Dedifferentiated amniotic fluid mesenchymal stem cell (primary cell): Measurements from ENCODE around the gene IGFBP1.
A peak's percentile ranks its signal among the peaks of the same experiment; 100 is the strongest.

Source experiments
- DNase-seq: peaks from one replicate; pipeline ENCODE4 v3.0.0-alpha.2; 2016; ENCODE audit errors: extremely low spot score

The IGFBP1 gene

DNA sequence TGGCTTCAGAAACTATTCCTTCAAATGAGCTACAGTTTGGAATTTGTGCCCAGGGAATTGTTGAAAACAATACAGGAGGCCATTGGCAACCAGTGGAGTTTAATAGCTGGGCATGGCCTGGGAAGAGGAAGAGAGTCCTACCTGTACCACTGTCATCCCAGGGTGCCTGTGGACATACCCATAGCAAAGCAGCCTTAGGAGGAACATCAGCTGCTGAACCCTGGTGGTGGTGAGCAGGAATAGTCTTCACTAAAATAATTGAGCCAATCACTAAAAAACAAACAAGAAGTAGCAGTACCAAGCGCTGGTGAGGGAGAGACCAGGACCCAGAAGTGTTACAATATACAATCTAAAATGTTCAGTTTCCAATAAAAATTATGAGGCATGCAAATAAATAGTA, 14.5 kb downstream of the IGFBP1 start:
- DNase-seq, result no peak

DNA sequence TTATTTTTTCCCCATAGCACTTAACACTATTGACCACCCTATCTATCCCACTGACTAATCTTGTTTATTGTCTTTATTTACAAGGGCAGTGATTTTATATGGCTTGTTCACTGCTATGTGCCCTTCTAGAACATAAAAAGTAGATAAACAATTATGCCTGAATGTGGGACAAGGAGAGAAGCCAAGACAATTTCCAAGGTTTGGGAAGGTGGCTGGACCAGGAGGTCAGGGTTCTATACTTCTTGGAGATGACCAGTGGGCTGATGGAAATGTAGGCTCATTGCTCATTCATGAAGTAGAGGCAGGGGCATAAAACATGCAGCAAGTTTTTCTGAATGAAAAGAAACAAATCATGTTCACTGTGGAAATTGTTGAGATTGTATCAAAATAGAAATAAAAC, 21.3 kb downstream of the IGFBP1 start:
- DNase-seq, result no peak

DNA sequence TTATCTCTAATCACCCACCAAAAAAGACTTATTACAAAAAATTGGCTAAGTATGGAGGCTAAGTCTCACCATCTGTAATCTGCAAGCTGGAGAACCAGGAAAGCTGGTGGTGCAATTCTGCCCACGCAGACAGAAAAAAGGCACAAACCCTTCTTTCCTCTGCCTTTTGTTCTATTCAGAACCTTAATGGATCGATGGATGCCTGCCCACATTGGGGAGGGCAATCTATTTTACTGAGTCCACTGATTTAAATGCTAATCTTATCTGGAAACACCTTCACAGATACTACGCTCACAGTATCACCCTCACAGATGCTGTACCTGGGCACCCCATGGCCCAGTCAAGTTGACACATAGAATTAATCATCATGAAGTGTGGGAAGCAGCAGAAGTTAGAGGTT, 22.6 kb downstream of the IGFBP1 start:
- DNase-seq, result no peak

DNA sequence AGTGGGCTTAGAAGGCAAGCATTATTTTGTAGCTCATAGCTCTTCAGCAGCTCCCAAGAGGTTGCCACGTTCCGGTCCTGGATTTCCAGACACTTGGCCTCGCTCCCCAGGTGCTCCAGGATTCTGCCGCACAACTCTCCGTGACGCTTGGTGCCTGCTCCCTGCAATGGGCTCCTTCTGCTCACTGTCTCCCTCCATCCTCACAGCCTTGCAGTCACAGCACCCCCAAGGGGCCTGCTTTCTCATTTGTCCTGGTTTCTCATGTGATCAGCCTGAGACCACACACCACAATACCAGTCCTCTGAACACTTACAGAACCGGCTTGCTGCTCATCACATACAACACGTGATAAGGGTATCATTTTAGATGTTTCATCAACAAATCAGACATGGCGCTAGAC, 23.0 kb downstream of the IGFBP1 start:
- no peak for DNase-seq

DNA sequence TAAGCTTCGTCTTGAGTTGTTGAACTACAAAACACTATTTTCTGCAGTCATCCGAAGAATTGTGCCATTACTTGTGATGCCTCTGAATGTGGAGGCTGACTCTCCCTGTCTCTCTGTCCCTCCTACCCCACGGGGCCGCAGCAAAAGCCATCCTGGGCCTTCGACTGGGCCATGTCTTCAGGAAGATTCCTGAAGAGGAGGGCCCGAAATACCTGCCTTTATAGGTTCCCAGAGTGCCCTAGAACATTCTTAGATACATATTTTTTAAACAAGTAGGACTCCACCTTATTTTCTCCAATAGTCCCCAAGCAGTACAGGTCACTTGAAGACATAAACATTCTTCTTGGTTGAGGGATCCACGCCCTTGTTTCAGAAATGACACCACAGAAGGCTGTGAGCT, 24.7 kb downstream of the IGFBP1 start:
- no peak for DNase-seq

DNA sequence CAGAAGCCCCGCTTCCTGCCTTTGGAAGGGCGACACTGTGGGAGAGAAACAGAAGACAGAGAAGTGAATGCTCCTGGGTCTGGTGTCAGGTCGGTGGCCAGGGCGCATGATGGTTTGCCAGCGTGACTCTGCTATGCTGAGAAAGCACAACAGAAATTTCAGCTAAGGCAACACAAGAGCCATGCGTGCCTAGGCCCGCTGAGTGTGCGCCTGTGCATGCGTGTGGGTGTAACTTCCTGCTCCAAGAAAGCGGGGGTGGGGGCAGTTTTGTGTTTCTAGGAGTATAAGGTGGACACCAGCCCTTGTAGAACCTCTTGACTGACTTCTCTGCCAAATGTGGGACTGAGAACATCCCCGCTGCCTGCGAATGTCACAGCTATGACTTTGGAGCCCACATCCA, 26.6 kb downstream of the IGFBP1 start:
- no peak for DNase-seq

DNA sequence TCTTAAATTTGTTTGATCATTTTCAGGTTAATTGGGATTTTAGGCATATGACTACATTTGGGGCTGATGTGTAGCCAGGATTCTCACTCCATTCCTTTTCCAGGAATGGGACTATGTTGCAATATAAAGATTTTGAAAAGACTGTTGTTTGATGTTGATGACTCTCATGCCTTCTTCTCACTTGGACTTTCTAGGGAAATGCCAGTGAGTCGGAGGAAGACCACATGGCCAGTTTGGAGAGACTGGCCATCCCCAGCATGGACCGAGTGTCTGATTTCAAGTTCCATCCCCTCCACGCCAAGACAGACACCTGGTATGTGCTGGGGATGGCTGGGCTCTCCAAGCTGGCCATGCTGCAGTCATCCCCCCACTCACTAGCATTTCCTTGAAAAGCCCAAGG, 27.3 kb downstream of the IGFBP1 start:
- no peak for DNase-seq

DNA sequence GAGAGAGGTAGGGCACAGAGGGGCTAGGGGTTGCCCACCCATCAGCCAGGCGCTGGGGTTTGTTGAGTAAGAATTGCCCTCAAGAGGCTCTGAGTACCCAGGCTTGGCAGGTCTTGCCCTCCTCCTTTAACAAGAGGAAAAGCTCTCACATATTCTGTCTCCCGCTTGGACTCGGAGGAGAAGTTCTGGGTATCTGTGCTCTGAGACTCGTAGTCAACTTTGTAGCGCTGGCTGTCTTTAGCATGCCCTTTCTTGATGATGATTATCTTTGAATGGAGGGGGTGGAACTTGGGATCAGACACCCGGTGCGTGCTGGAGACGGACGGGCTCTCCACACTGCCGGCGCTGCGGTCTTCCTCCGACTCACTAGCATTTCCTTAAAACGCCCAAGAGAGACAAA, 28.8 kb downstream of the IGFBP1 start:
- DNase-seq, result no peak

DNA sequence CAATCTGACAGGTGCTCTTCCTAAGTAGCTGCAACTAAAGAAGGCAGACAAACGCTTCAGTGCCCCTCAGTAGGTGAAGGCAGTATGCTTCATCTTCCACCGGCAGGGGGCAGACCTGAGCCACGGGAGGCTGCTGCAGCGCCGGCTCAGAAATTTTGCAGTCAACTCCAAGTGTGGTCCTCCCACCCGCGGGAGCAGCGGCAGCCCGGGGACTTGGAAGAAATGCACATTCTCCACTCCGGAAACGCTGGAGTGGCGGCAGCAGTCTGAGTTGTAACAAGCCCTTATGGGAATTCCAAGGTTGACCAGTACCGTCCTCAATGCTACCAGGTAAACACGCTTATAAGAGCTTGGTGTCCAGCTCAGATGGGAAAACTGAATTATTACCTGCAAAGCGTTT, 29.4 kb downstream of the IGFBP1 start:
- peak; percentile 70 for DNase-seq

DNA sequence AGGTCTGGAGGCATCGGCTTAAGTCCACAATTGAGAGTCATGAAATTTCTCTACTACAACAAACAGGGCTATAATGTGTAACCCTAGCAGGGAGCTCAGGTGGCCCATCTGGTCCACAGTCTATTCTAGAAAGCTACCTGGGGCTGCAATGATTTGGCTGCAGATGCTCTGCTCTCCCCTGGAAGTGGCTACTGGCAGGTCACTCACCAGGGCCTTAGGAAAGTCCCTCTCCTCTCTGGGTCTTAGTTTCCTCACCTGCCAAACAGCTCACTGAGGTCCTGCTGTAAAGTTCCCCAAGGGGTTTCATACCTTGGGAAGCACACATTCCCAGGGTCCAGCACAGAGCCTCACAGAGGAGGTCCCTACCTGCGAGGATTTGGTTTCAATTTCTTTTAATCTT, 30.3 kb downstream of the IGFBP1 start:
- no peak for DNase-seq

DNA sequence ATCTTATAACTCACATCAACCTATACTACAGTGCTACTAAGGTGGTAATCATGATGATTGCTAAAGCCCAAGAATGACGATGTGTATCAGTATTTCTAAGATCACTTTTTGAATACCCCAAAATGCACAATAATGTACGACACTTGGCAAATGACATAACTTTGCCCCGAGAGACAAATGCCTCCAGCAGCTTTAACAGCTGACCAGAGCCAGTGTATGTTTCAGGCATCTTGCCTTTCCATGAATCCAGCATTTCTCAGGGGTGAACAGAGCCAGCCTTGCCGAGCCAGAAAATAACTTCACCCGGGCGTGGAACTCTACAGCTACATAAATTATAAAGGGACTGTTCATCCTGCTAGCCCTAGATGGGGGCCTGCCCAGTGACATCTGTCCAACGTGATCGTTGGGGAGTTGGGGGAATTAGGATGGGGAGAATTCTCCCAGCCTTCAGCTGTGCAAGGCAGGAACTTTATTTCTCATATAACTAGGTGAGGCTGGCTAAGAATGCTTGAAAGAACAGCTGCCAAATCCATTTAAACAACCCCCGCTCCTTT, 31.0 kb downstream of the IGFBP1 start:
- no peak for DNase-seq

DNA sequence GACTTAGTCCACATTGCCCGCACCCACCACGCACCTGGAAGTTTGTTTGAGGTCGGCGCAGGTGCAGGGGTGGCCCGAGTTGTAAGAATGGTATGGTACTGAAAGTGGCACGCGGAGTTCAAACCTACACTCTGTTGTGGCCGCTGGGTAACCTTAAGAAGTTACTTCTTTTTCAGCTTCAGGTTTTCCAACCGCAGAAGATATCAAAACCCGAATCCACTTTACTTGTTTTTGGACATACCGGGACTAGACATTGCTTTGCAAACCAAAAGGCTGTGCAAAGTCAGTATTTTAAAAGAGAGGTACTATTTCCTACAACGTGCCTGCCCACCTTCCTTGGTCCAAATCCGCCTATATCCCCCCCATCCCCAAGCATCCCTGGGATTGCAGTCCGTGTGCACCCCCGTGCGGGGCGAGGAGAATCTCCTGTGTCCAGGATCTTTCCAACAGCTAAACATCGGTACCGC, 31.7 kb downstream of the IGFBP1 start:
- DNase-seq, result no peak

DNA sequence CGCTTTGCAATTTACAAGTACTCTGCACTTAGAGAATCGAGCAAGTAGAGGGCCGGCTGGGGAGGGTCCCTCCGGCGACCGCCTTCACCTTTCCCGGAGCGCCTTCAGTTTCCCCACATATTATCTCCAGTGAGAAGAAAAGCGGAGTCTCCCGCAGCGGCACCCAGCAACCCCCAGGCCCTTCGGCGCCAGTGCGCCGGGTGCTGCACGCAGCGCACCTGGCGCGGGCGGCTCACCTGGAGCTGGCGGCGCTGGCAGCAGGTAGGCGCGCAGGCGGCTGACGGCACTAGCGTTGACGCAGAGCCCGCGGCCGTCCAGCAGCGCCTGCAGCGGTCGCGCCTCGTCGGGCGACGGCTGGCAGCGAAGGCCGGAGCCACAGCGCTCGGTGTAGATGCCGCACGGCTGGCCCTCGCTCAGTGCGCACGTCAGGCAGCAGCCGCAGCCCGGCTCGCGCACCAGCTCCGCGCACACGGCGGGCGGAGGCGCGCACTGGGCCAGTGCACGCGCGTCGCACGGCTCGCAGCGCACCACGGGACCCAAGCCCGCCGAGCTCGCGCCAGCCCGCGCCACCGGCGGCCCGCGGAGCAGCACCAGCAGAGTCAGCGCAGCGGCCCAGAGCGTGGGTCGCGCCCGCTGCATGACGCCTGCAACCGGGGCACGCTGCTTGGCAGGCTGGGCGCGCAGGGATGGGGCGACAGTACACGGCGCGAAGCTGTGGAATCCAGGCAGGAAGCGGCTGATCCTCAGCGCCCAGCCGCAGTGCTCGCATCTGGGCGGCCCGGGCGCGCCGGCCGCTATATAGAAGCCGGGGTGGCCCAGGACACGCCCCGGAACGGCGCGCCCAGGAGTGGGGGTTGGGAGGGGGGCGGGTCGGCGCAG, 32.5 kb downstream of the IGFBP1 start, which contains the start of gene IGFBP3:
TSS of gene IGFBP3 (minus strand) at position 771 of the 879 bp plus-strand sequence. CDS start at position 639, 132 bp downstream.
- DNase-seq, result peak; percentile 17

DNA sequence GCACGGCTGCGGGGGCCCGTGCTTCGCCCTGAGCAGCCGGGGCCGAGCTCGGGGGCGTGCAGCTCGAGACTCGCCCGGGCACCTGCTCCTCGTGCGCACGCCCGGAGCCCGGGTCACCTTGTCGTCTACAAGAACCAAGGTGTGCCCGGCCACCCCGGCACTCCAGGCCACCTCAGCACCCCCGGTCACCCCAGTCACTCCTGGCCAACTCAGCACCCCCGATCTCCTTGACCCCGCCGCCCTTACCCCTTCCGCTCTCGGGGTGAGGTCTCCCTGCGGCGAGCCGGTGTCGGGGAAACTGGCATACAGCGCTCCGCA, 33.1 kb downstream of the IGFBP1 start:
- no peak for DNase-seq

DNA sequence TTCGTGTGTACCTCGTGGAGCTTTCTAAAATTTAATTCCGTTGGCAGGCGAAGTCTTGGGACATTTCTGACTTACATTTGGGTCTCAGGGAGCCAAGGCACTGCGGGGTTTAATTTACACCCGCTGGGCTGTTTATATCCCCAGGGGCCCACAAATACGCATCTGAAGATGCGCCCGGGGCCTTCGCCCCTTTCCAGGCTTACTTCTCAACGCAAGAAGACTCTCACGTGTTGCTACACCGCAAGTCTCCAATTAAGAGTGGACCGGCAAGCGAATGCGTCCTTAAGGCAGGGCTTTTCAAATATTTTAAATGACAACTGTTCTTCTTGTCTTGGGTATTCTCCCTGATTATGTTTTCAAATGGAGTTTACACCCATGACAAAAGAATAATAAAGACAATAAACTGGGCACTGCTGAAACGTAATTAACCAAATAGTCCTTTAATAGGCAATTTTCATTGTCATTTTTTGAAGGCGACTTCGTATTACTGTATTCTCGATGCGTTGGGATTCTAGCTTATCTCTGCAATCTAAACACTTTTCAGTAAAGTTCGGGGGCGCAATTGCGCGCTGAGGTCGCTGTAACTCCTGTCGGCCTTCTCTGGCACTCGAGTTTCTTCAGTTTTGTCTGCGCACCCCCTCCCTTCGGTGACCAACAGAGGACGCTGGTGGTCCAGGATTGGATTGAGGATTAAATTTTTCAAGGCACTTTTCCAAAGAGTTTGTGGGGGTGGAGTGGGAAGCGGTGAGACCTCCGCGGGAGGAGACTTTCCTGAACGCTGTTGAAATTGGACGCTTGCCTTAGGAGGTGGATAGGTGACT, 33.6 kb downstream of the IGFBP1 start:
- peak; percentile 65 for DNase-seq

DNA sequence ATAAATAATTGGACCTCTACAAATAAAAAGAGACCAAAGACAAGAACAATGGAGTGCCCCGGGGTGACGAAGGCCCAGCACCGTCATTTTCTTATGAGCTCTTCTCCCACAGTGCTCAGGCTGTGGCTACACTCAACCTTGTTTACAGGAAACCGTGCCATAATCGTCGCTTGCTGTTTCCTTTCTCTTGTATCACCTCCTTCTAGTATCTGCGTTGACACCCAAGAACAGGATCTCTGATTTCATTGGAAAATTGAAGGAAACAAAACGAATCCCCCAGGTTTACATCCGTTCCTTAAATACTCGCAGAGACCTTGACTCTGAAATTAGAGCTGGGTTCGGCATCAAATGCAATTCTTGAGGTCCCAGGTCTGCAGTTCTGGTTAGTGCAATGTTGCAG, 34.5 kb downstream of the IGFBP1 start:
- no peak for DNase-seq

DNA sequence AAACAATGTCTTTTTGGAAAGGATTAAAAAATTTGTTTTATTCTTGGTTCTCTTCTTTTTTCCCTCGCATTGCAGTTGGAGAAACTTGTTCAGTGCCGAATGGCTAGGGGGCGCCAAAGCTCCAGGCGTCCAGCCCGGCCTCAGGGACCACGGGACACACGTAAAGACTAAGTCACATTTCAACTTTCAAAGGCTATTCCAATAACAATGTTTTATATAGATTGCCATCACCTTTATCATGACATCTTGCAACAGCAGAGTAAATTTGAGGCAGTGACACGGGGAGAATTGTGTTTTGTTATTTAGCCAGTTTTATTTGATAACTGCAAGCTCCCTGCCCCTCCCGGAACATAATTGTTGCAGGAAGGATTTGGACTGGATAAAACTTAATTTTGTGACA, 35.0 kb downstream of the IGFBP1 start:
- DNase-seq, result peak; percentile 79

DNA sequence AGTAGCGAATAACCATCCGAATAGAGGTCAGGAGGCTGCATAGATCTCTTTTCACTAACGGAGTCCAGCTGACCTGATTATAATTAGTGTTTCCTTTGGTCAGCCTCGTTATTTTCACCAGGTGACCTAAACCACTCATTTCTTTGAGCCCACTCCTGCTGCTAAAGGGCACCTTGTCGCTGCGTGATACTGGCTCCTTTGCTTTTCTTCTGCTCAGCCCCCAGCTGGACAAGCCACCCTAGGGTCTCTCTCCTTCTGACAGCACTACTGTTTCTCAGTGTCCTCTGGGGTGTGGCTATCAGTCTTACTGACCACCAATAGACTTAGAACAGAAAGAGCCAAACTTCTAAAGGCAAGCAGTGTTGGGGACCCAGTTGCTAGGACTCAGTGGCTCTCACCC, 35.5 kb downstream of the IGFBP1 start:
- no peak for DNase-seq

DNA sequence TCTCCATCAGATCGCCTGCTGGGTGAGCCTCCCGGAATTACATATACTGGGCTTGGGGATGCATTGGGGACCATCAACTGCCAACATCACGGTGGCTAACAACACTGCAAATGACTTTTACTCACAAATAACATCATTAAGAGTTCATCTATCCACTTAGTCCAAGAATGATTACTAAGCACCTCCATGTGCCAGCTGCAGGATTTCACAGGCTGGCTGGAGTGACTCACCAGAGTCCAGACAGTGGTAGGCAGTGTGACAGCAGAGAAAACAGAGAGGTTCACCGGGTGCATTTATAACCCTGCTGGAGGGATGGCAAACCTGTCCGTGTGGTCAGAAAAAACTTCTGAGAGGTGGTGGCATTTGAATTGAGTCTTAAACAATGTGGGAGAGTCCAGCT, 36.0 kb downstream of the IGFBP1 start:
- DNase-seq, result peak; percentile 67

DNA sequence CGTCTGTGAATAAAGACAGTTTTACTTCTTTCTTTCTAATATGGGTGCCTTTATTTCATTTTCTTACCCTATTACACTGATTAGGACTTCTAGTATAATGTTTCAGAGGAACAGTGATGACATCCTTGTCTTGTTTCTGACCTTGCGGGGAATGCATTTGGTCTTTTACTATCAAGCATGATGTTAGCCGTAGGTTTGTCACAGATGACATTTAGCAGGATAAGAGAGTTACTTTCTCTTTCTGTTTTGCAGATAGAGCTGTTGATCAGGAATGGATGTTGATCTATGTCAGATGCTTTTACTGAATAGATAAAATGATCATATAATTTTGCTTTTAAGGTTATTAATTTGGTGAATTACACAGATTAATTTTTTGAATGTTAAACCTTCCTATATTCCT, 39.4 kb downstream of the IGFBP1 start:
- no peak for DNase-seq

DNA sequence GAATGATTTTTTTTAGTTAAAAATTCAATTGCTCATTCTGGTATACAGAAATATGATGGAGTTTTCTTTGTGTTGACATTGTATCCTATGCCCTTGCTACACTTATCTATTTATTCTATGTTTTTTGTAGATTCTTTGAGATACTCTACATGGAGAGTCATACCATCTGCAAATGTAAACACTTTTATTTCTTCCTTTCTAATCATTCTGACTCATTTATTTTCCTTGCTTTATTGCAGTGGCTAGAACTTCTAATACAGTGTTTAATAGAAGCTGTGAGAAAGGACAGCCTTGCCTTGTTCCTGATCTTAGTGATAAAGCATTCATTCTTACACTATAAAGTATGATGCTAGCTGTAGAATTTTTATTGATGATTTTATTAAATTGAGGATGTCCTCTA, 42.7 kb downstream of the IGFBP1 start:
- no peak for DNase-seq

DNA sequence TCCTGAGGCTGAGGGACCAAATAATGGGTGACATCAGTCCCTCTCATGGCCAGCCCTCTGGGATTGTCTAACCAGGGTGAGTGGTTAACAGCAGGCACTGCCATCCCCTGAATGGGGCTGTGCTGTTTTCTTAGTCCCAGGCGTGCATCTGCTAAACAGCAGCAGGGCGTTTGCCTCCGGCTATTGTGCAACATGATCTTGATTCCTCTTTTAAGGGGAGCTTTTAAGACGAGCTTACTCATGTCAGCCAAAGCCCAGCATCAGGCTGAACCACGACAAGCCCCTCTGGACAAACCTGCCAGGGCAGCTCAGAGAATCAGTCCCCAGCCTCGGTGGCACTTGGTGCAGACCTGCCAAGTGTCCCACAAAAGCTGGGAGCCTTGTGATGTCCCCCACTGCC, 49.0 kb downstream of the IGFBP1 start:
- DNase-seq, result no peak

DNA sequence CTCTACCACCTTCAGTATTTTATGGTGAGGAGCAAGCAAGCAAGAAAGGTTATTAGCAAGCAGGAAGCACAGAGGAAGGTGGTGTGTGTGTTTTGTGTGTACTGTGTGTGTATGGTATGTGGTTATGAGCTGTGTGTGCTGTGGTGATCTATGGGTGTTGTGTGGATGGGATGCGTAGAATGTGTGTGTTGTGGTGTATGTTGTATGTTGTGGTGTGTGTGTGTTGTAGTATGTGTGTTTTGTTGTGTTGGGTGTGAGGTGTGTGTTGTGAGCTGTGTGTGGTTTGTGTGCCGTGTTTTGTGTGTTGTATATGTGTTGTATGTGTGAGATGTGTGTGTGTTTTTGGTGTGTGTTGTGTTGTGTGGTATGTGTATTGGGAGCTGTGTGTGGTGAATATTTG, 49.6 kb downstream of the IGFBP1 start:
- DNase-seq, result no peak
